Smooth muscle cell (in vitro differentiated cells): ENCODE data around the gene SMAD6. TPM values are rescaled to one million over a fixed set of nuclear protein-coding genes. Genes with fewer than 3 reads are reported as not detected.

ENCODE experiments used
- DNase-seq: peaks from one replicate; lab custom pipeline; 2025; ENCODE audit not compliant: unreplicated experiment; lab: John Stamatoyannopoulos, UW
- H2AFZ ChIP-seq: fragments of 200-600 bp; sonication (generic); 2 replicates; pipeline ENCODE4 v1.6.0; 2016; ENCODE audit warnings: antibody characterized with exemption, low read depth, mild to moderate bottlenecking
- H3F3A ChIP-seq: fragments of 200-600 bp; sonication (generic); 2 replicates; pipeline ENCODE4 v1.6.0; 2017; ENCODE audit warnings: antibody characterized with exemption, low read depth
- H3K27ac ChIP-seq: fragments of 200-600 bp; sonication (generic); 2 replicates; pipeline ENCODE4 v1.5.1; 2016; ENCODE audit warnings: low read depth, mild to moderate bottlenecking
- H3K27me3 ChIP-seq: fragments of 200-600 bp; sonication (generic); 2 replicates; pipeline ENCODE4 v1.6.1; 2016; ENCODE audit warnings: low read depth, mild to moderate bottlenecking
- H3K36me3 ChIP-seq: fragments of 200-600 bp; sonication (generic); 2 replicates; pipeline ENCODE4 v1.5.1; 2016; ENCODE audit warnings: low read depth
- H3K4me1 ChIP-seq: fragments of 200-600 bp; sonication (generic); 2 replicates; pipeline ENCODE4 v1.5.1; 2016; ENCODE audit warnings: low read depth
- H3K4me2 ChIP-seq: fragments of 200-600 bp; sonication (generic); 2 replicates; pipeline ENCODE4 v1.6.0; 2016; ENCODE audit warnings: mild to moderate bottlenecking
- H3K4me3 ChIP-seq: fragments of 200-600 bp; sonication (generic); 2 replicates; pipeline ENCODE4 v1.5.1; 2016; ENCODE audit warnings: mild to moderate bottlenecking
- H3K79me2 ChIP-seq: fragments of 200-600 bp; sonication (generic); 2 replicates; pipeline ENCODE4 v1.6.0; 2016; ENCODE audit warnings: low read depth, mild to moderate bottlenecking
- H3K9ac ChIP-seq: fragments of 200-600 bp; sonication (generic); 2 replicates; pipeline ENCODE4 v1.6.0; 2016; ENCODE audit warnings: low read depth
- H3K9me3 ChIP-seq: fragments of 200-600 bp; sonication (generic); replicated peaks from 2 replicates; pipeline ENCODE4 v1.5.1; 2016; ENCODE audit warnings: low read depth
- H4K20me1 ChIP-seq: fragments of 200-600 bp; sonication (generic); 2 replicates; pipeline ENCODE4 v1.6.0; 2016; ENCODE audit warnings: low read depth
- CTCF ChIP-seq: fragments of 200-600 bp; sonication (generic); IDR thresholded peaks from 2 replicates; pipeline ENCODE4 v1.5.1; 2017; ENCODE audit warnings: borderline replicate concordance, mild to moderate bottlenecking, antibody characterized with exemption; ENCODE audit not compliant: insufficient read depth, poor library complexity, severe bottlenecking
- WGBS: methylation state at CpG from one replicate; pipeline ENCODE4 v1.1.7; 2016; ENCODE audit warnings: low lambda C conversion rate; 5-methylcytosine and 5-hydroxymethylcytosine counted together
- polyA plus RNA-seq: library from polyadenylated mRNA; unstranded; fragments of >200 nt; fragmentation: Nextera tagmentation; extraction: Ambion mirVana; gene quantifications from 2 replicates; pipeline ENCODE4 v1.2.1, GENCODE V29; 2016
- total RNA-seq: library from RNA; depleted of rRNA; stranded (reverse); fragments of >200 nt; gene quantifications from 2 replicates; pipeline ENCODE4 v1.2.3, GENCODE V29; 2014

The SMAD6 gene
- total and polyA plus RNA-seq, 2 experiments from 2014 or later = 42.6 to 44.0 TPM

- Histone ChIP-seq H3K79me2 (peaks cover 100% of the 10 kb centered on the region), H2AFZ (no peak overlapping the region), H4K20me1 (peaks cover 100% of the 10 kb centered on the region), H3K9me3 (no peaks in the 10 kb centered on the region), H3K4me1 (peaks cover 15% of the 10 kb centered on the region), H3F3A (peaks cover 35% of the 10 kb centered on the region), H3K4me2 (no peak overlapping the region), H3K27me3 (no peaks in the 10 kb centered on the region), H3K4me3 (no peak overlapping the region), H3K9ac (no peak overlapping the region), H3K27ac (no peak overlapping the region), H3K36me3 (peaks cover 7% of the 10 kb centered on the region)
- DNase-seq = no peak
- no peak for TF ChIP-seq CTCF
- 97% methylated on average over 7 of the region's 7 CpGs for WGBS
Observed at GRCh38 chr15:66753687-66754377, 51.8 kb downstream of the SMAD6 start.

- H3K4me3 ChIP-seq = no peak overlapping the region
- no peak for TF ChIP-seq CTCF
- H3K9ac ChIP-seq = no peak overlapping the region
- H3F3A ChIP-seq = peaks cover 41% of the 10 kb centered on the region
- no peak for DNase-seq
- H3K36me3 ChIP-seq = peaks cover 7% of the 10 kb centered on the region
- H3K4me2 ChIP-seq = no peak overlapping the region
- H3K4me1 ChIP-seq = peaks cover 14% of the 10 kb centered on the region
- no peak overlapping the region for H2AFZ ChIP-seq
- no peaks in the 10 kb centered on the region for H3K9me3 ChIP-seq
- WGBS = 96% methylated on average over 1 of the region's 1 CpG
- peaks cover 100% of the 10 kb centered on the region for H3K79me2 ChIP-seq
- no peaks in the 10 kb centered on the region for H3K27me3 ChIP-seq
- H3K27ac ChIP-seq = no peak overlapping the region
- peaks cover 100% of the 10 kb centered on the region for H4K20me1 ChIP-seq
Observed at GRCh38 chr15:66754789-66755188, 52.8 kb downstream of the SMAD6 start.

DNA sequence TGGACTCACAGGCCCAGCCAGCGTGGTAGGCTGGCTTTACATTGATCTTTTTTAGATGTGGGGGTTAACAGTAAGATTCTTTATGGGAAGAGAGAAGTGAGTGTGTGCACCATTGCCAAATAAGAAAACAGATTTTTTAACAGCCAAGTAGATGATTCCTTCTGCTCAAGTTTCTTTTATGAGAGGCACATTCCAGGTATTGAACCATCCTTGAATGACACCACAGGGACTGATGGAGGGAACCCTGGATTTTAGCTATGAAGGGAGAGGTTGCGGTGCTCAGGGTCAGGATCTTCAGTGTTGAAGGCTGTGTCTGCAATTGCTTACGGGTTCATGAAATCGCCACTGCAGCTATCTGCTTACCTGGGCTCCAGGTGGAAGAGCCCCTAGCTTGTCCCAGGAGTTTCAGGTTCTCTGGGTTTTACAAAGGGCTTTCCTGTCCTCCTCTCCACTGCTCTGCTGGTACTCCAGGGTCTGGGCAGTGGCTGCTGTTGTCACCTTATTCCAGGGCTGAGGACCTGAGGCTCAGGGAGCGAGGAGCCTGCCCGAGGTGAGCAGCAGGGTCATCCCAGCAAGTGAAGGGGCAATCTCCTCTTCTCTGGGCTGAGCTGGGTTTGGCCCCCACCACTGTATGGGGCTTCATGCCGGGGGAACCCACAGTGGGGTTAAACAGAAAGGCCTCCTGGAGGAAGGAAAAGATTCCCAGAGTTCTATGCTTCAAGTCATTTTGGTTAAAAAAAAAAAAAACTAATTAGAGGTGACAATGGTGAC is 53.4 kb downstream of the SMAD6 start:
- H3K4me3 ChIP-seq = no peak overlapping the region
- peak overlapping the region; percentile 35 for H3K27ac ChIP-seq
- peaks cover 12% of the 10 kb centered on the region for H3K4me1 ChIP-seq
- peaks cover 100% of the 10 kb centered on the region for H3K79me2 ChIP-seq
- H3K27me3 ChIP-seq = no peaks in the 10 kb centered on the region
- H3K9ac ChIP-seq = no peak overlapping the region
- H4K20me1 ChIP-seq = peaks cover 100% of the 10 kb centered on the region
- no peak overlapping the region for H3K4me2 ChIP-seq
- peaks cover 44% of the 10 kb centered on the region for H3F3A ChIP-seq
- H2AFZ ChIP-seq = no peak overlapping the region
- TF ChIP-seq CTCF = no peak
- DNase-seq = no peak
- no peaks in the 10 kb centered on the region for H3K9me3 ChIP-seq
- 94% methylated on average over 7 of the region's 7 CpGs for WGBS
- H3K36me3 ChIP-seq = peaks cover 7% of the 10 kb centered on the region
